ENCODE data around the gene HSD11B2. TPM values are rescaled to one million over a fixed set of nuclear protein-coding genes. Genes with fewer than 3 reads are reported as not detected.

The HSD11B2 gene
- total and polyA plus RNA-seq, 2 donors (not counting 3 experiments of a cell fraction or from before 2014, with no cell fraction given): 0.10 TPM; not detected in 1

DNA sequence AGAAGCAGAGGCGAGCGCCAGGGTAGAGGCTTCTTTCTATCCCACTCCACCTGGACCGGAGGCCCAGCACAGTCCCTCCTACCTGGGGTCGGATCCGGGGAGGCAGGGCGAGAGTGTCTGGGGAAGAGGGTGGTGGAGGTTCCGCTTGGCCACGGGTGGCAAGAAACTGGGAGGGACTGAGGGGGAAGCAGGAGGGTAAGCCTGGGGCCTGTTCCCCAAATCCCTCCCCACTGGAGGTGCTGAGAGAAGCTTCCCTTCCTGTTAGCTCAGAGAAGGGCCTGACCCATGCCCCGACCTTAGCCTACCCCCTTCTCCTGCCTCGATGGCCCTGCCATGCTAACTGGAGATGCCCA, 35.8 kb upstream of the HSD11B2 start:
- H3K79me2 ChIP-seq (ENCODE audit: control insufficient read depth, insufficient read depth, low read length): no peaks in the 10 kb centered on the region
- ChIA-PET POLR2A (no interaction called here), CTCF (interaction anchor here (1.0 to 3.1 kb wide), 6 partner anchors 9 to 134 kb away, joined by 3 to 34 read pairs (median 15); partner anchors contain the start of genes KCTD19 and LRRC36)
- no peaks in the 10 kb centered on the region for H3K36me3 ChIP-seq (ENCODE audit: control insufficient read depth in 2 of 2, extremely low read depth in 1 of 2, insufficient read depth in 2 of 2, low read length in 2 of 2)
- peaks cover 13% of the 10 kb centered on the region for H3K4me1 ChIP-seq (ENCODE audit: control insufficient read depth, extremely low read depth, insufficient read depth, low read length)
- FAIRE-seq (no peak), DNase-seq (ENCODE audit: low read depth, low spot score) (no peak)
- H3K9me1 ChIP-seq (replicated peaks; ENCODE audit: control insufficient read depth, extremely low read depth, insufficient read depth, low read length): no peaks in the 10 kb centered on the region
- no peaks in the 10 kb centered on the region for H3K9me3 ChIP-seq (replicated peaks; ENCODE audit: control insufficient read depth, insufficient read depth, low read length)
- H3K27me3 ChIP-seq (ENCODE audit: control insufficient read depth in 2 of 2, insufficient read depth in 2 of 2, low read length in 2 of 2): peaks cover 9 to 11% of the 10 kb centered on the region in 2 experiments
- no peak overlapping the region for H3K27ac ChIP-seq (ENCODE audit: insufficient read depth, low read depth, low read length)
- no peak overlapping the region for H3K4me2 ChIP-seq (ENCODE audit: insufficient read depth, low read length)
- TF ChIP-seq POLR2AphosphoS5 (IDR thresholded peaks at IDR 0.05; ENCODE audit: insufficient read depth, low read depth, low read length) (no peak), POLR2A (IDR thresholded peaks at IDR 0.05; ENCODE audit: low read depth, low read length) (no peak), GATA2 (IDR thresholded peaks at IDR 0.05; ENCODE audit: insufficient read depth, insufficient read length, low read depth, low read length) (no peak), FOS (IDR thresholded peaks at IDR 0.05; ENCODE audit: borderline replicate concordance, insufficient read depth, low read length) (no peak), EZH2 (IDR thresholded peaks at IDR 0.05; ENCODE audit: borderline replicate concordance, low read depth, low read length, severe bottlenecking) (no peak), JUN (IDR thresholded peaks at IDR 0.05; ENCODE audit: borderline replicate concordance, insufficient read depth, insufficient read length, low read depth) (no peak), MYC (IDR thresholded peaks at IDR 0.05; ENCODE audit: low read depth, low read length) (no peak)
- TF ChIP-seq, protein P1, sequence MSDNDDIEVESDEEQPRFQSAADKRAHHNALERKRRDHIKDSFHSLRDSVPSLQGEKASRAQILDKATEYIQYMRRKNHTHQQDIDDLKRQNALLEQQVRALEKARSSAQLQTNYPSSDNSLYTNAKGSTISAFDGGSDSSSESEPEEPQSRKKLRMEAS (IDR thresholded peaks at IDR 0.05; ENCODE audit: insufficient read depth, insufficient read length): no peak
- TF ChIP-seq, protein P2, sequence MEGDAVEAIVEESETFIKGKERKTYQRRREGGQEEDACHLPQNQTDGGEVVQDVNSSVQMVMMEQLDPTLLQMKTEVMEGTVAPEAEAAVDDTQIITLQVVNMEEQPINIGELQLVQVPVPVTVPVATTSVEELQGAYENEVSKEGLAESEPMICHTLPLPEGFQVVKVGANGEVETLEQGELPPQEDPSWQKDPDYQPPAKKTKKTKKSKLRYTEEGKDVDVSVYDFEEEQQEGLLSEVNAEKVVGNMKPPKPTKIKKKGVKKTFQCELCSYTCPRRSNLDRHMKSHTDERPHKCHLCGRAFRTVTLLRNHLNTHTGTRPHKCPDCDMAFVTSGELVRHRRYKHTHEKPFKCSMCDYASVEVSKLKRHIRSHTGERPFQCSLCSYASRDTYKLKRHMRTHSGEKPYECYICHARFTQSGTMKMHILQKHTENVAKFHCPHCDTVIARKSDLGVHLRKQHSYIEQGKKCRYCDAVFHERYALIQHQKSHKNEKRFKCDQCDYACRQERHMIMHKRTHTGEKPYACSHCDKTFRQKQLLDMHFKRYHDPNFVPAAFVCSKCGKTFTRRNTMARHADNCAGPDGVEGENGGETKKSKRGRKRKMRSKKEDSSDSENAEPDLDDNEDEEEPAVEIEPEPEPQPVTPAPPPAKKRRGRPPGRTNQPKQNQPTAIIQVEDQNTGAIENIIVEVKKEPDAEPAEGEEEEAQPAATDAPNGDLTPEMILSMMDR (IDR thresholded peaks at IDR 0.05; ENCODE audit: extremely low read depth in 1 of 2, insufficient read depth in 1 of 2, low read depth in 1 of 2, low read length in 2 of 2): no peak
- BruUV-seq (replicated peaks): no TSS peak
- H3K9ac ChIP-seq (replicated peaks; ENCODE audit: extremely low read depth, insufficient read depth, low read length): no peak overlapping the region
- intact Hi-C loops (cut with micrococcal nuclease) (loop anchor here (10.0 kb wide), 2 partner anchors 200 to 440 kb away; partner anchors contain the start of genes E2F4, ELMO3 and EXOC3L1), dilution Hi-C loops (cut with MboI; ENCODE audit: extremely low pct_ligation_motif_present, low sequenced_read_pairs) (no loop called here)
- H3K4me3 ChIP-seq (replicated peaks in 1 of 3; ENCODE audit: insufficient read depth in 1 of 3, low read depth in 1 of 3, low read length in 3 of 3): no peak overlapping the region
- H4K20me1 ChIP-seq (replicated peaks; ENCODE audit: control insufficient read depth, extremely low read depth, insufficient read depth, low read length): no peaks in the 10 kb centered on the region
- no peak overlapping the region for H2AFZ ChIP-seq (ENCODE audit: low read depth, low read length)
